ENCODE measurements around the gene RNF146. TPM values are rescaled to one million over a fixed set of nuclear protein-coding genes. Genes with fewer than 3 reads are reported as not detected.

Gene RNF146
- total and polyA plus RNA-seq, 11 donors = 25.5 to 78.9 (median 45.3) TPM

DNA sequence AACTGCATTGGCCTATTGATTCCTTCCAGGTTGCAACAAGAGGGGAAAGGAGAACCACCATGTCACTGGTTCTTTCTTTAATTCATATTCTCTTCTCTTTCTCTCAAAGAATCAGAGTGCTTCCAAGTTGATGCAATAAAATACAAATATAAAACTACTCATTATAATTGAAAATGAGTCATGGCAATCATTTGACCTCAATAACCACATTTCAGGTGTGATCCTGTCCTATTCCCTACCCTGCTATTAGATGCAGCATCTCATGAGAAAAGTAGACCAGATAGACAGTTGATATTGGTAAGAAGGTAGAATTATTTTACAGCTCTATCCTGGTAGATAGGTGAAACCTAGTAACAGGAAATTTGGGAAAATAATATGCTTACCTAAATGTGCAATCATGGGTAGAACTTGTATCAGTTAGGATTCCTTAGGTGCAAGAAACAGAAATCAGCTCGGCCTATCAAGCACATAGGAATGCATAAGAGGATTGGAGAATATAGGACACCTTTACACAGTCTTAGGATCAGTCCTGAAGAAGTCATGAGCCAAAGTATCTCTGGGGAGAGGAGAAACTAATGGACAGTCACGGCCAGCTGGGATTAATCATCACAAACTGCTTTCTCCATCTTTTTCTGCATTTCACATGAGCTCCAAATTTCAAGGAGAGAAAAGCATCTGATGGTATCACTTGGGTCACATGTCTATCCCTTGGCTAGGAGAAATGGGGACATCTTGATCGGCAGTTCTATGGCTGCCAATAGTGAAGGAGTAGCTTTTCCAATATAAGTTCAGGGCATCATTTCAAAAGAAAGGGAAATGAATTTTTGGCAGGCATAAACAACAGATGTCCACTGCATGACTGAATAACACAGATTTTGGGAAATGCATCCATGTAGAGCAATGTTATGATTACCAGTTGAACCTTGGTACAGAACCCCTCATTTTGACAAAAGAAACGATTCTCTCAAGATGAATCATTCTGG lies 19.3 kb upstream of the RNF146 start:
- TF ChIP-seq POLR2A (IDR thresholded peaks at IDR 0.05) = no peak
- TF ChIP-seq, protein P1, sequence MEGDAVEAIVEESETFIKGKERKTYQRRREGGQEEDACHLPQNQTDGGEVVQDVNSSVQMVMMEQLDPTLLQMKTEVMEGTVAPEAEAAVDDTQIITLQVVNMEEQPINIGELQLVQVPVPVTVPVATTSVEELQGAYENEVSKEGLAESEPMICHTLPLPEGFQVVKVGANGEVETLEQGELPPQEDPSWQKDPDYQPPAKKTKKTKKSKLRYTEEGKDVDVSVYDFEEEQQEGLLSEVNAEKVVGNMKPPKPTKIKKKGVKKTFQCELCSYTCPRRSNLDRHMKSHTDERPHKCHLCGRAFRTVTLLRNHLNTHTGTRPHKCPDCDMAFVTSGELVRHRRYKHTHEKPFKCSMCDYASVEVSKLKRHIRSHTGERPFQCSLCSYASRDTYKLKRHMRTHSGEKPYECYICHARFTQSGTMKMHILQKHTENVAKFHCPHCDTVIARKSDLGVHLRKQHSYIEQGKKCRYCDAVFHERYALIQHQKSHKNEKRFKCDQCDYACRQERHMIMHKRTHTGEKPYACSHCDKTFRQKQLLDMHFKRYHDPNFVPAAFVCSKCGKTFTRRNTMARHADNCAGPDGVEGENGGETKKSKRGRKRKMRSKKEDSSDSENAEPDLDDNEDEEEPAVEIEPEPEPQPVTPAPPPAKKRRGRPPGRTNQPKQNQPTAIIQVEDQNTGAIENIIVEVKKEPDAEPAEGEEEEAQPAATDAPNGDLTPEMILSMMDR (IDR thresholded peaks at IDR 0.05) = no peak
- Histone ChIP-seq H3K27ac (no peak overlapping the region), H3K4me1 (no peaks in the 10 kb centered on the region), H3K27me3 (peaks cover 0 to 2% (median 0%) of the 10 kb centered on the region in 9 donors), H3K9me3 (no peaks in the 10 kb centered on the region), H3K4me3 (no peak overlapping the region), H3K36me3 (no peaks in the 10 kb centered on the region)
- ATAC-seq (no peak), DNase-seq (no peak)
- intact Hi-C loops (cut with DNase I) = no loop called here
- WGBS, 4 donors = 65 to 74% (median 71%) methylated on average over 4 of the region's 4 CpGs

- peaks cover 0 to 2% (median 0%) of the 10 kb centered on the region in 9 donors for H3K27me3 ChIP-seq
- H3K27ac ChIP-seq = no peak overlapping the region
- intact Hi-C loops (cut with DNase I) = no loop called here
- TF ChIP-seq, protein P1 (IDR thresholded peaks at IDR 0.05) = no peak
- TF ChIP-seq POLR2A (IDR thresholded peaks at IDR 0.05) = no peak
- WGBS, 4 donors = 88 to 97% (median 91%) methylated on average over 1 of the region's 1 CpG
- H3K4me1 ChIP-seq = no peaks in the 10 kb centered on the region
- H3K36me3 ChIP-seq = no peaks in the 10 kb centered on the region
- H3K4me3 ChIP-seq = no peak overlapping the region
- ATAC-seq (no peak), DNase-seq (no peak)
- H3K9me3 ChIP-seq = no peaks in the 10 kb centered on the region
Observed at GRCh38 chr6:127249621-127250020, 17.0 kb upstream of the RNF146 start.

GRCh38 chr6:127255286-127255685 lies 11.4 kb upstream of the RNF146 start:
- intact Hi-C loops (cut with DNase I) = no loop called here
- H3K27me3 ChIP-seq = no peaks in the 10 kb centered on the region
- DNase-seq (peak in 1 of 5 donors; percentile 20), ATAC-seq (no peak)
- no peaks in the 10 kb centered on the region for H3K4me1 ChIP-seq
- TF ChIP-seq, protein P1 (IDR thresholded peaks at IDR 0.05) = no peak
- no peak for TF ChIP-seq POLR2A (IDR thresholded peaks at IDR 0.05)
- H3K36me3 ChIP-seq = no peaks in the 10 kb centered on the region
- H3K4me3 ChIP-seq = no peak overlapping the region
- H3K9me3 ChIP-seq = no peaks in the 10 kb centered on the region
- WGBS, 4 donors = 90 to 95% (median 92%) methylated on average over 5 to 6 of the region's 6 CpGs
- no peak overlapping the region for H3K27ac ChIP-seq

DNA sequence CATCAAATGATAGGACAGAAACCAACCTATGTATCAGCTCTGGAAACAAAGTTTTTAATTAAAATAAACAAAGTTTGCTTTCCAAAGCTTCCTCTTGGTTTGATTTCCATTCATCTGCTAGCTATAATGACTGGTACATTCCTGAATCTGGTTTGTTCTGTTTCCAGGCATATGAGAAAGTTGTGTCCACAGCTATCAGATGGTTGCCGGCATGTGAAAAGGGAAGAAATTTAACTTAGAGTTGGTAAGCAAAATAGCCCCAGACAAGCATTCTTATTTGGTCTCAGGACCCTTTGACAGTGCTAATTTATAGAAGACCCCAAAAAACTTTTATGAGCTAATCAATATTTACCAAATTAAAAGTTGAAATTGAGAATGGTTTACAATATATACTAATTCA lies 3.8 kb upstream of the RNF146 start:
- peaks cover 0 to 8% (median 5%) of the 10 kb centered on the region in 12 donors for H3K4me1 ChIP-seq
- H3K4me3 ChIP-seq = no peak overlapping the region
- H3K36me3 ChIP-seq = no peaks in the 10 kb centered on the region
- ATAC-seq = no peak
- no peaks in the 10 kb centered on the region for H3K27me3 ChIP-seq
- no peak overlapping the region for H3K27ac ChIP-seq
- H3K9me3 ChIP-seq = no peaks in the 10 kb centered on the region
- WGBS, 4 donors = 87 to 93% (median 91%) methylated on average over 1 of the region's 1 CpG
- no peak for TF ChIP-seq POLR2A (IDR thresholded peaks at IDR 0.05)
- TF ChIP-seq, protein P1 (IDR thresholded peaks at IDR 0.05) = no peak
- intact Hi-C loops (cut with DNase I) = loop anchor here in 2 of 10 donors (10.0 kb wide), 1 partner anchor 458 kb away; no protein-coding TSS in a partner anchor
- no peak for DNase-seq

Data from heart left ventricle (tissue), 16 donors.